NCI-H1048 (cell line): ENCODE measurements around the gene SEC22C.
"Not testable (repeated sequence)": the region's sequence is repeated elsewhere in the genome, so short reads cannot be mapped to it uniquely, and the experiment has no call there.

Source experiments
- DNase-seq: peaks from one replicate; lab custom pipeline; 2025; lab: John Stamatoyannopoulos, UW

Gene SEC22C

GRCh38 chr3:42581400-42581708, 413 bp downstream of the SEC22C start:
- DNase-seq: no peak

- DNase-seq: not testable (repeated sequence)
These were observed 2.4 kb downstream of the SEC22C start for GRCh38 chr3:42579346-42579745.

GRCh38 chr3:42578054-42578453, 3.7 kb downstream of the SEC22C start:
- DNase-seq: no peak

- no peak for DNase-seq
These were observed 6.5 kb downstream of the SEC22C start for GRCh38 chr3:42575137-42575741.

- no peak for DNase-seq
These were observed 9.5 kb downstream of the SEC22C start for GRCh38 chr3:42572278-42572677.

GRCh38 chr3:42569593-42570142, 12.1 kb downstream of the SEC22C start:
- no peak for DNase-seq

GRCh38 chr3:42562047-42562907, 19.5 kb downstream of the SEC22C start:
- DNase-seq: no peak

- DNase-seq: no peak
These were observed 23.9 kb downstream of the SEC22C start for GRCh38 chr3:42557854-42558253.

GRCh38 chr3:42556817-42557216, 24.9 kb downstream of the SEC22C start:
- DNase-seq: not testable (repeated sequence)

- no peak for DNase-seq
These were observed 25.6 kb downstream of the SEC22C start for GRCh38 chr3:42556089-42556632.

GRCh38 chr3:42552830-42553229, 28.9 kb downstream of the SEC22C start:
- no peak for DNase-seq

GRCh38 chr3:42550250-42550649, 31.5 kb downstream of the SEC22C start:
- DNase-seq: no peak

GRCh38 chr3:42549131-42549530, 32.6 kb downstream of the SEC22C start:
- no peak for DNase-seq

- peak; percentile 24 for DNase-seq
These were observed 34.3 kb downstream of the SEC22C start for GRCh38 chr3:42547401-42547945.

- DNase-seq: no peak
These were observed 35.0 kb downstream of the SEC22C start for GRCh38 chr3:42546691-42547213.

- no peak for DNase-seq
These were observed 36.4 kb downstream of the SEC22C start for GRCh38 chr3:42545284-42545900.

- no peak for DNase-seq
These were observed 37.1 kb downstream of the SEC22C start for GRCh38 chr3:42544492-42545283.

- DNase-seq: no peak
These were observed 40.7 kb downstream of the SEC22C start for GRCh38 chr3:42541079-42541478.

- peak; percentile 11 for DNase-seq
These were observed 41.7 kb downstream of the SEC22C start for GRCh38 chr3:42539871-42540714.

GRCh38 chr3:42537350-42537749, 44.4 kb downstream of the SEC22C start:
- DNase-seq: no peak
